ENCODE results near the gene PAX8. TPM values are rescaled to one million over a fixed set of nuclear protein-coding genes. Genes with fewer than 3 reads are reported as not detected.

Gene PAX8
- total RNA-seq, 1 donor from 2014 or later, result 0.77 TPM

DNA sequence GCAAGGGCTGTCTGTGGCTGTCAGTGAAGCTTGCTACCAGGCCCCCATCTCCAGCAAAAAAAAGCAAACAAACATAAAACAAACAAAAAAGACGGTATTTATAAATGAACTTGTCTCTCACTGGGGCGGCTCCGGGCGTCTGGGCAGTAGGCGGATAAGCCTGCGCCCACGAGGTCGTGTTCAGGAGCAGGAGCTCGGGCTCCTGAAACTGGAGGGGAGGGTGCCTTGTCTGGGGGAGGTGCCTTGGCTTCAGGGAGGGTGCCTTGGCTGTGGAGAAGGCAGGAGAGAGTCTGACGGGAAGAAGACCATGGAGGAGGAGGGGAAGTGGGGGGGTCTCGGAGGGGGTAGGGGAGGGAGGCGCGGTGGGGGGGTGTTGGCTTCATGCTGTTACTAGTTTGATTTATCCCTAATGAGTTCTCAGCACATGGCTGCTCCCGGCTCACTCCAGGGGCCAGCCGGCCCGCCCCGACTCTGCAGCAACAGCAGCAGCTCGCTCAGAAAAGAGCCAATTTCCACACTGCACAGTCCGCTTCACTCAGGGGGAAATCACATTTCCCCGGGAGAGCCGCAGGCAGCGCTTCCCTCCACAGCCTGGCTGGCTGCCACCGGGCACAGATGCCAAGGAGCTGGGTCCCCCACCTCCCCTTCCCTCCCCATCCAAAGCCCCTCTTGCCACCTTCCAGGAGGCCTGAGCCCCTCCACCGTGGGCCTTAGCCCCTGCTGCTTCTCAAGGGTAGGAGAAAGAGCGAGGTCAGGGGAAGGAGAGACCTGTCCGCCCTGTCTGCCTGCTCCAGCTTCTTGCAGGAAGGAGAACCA, 66.3 kb downstream of the PAX8 start:
- intact Hi-C loops (cut with micrococcal nuclease), result no loop called here
- no peaks in the 10 kb centered on the region for H3K36me3 Mint-ChIP-seq (ENCODE audit: low read depth)
- peaks cover 13% of the 10 kb centered on the region for H3K4me1 Mint-ChIP-seq
- H3K4me3 Mint-ChIP-seq, result no peak overlapping the region
- no peaks in the 10 kb centered on the region for H3K9me3 Mint-ChIP-seq
- no peaks in the 10 kb centered on the region for H3K27me3 Mint-ChIP-seq
- no peak for DNase-seq
- peak overlapping the region; percentile 38 for H3K27ac Mint-ChIP-seq

DNA sequence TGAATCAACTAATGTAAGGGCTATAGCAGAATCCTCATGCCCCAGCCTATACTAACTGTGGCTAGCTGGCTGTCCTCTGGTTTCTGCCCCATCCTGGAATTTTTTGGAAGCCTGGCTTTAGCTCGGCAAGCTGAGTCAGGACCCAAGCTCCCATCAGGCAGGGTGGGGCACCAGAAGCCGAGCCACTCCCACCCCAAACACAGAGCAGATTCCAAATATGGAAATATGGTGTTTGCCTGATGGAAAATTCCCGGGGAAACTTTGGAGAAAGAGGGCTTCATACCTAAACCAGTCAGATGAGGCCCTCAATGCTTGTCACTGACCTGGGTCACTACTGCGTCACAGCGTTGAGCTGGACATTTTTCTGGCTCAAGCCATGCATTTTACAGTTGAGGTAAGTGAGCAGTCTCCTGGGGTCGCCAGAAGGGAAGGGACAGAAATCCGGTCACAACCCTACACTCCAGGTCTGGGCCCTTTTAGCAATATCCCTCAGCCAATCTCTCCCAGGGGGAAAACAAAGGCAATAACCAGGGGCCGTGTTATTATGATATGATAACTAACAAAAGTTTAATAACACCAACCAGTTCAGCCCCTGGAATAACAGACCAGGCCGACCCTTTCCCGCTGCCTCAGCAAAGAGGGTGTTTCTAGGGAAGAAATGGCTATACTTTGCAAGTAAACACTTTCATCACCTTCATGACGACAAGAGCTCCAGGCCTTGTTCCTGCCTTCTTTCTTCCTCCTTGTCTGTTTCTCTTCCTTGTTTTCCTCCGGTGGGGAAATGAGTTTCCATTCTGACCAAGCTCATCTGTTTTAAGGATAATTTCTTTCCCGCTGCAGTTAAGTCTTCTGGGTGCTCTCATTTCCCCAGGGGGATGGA, 67.3 kb downstream of the PAX8 start:
- Mint-ChIP-seq H3K4me3 (no peak overlapping the region), H3K36me3 (ENCODE audit: low read depth) (no peaks in the 10 kb centered on the region), H3K27me3 (no peaks in the 10 kb centered on the region), H3K4me1 (peaks cover 8% of the 10 kb centered on the region), H3K9me3 (no peaks in the 10 kb centered on the region), H3K27ac (no peak overlapping the region)
- no peak for DNase-seq
- intact Hi-C loops (cut with micrococcal nuclease), result no loop called here

DNA sequence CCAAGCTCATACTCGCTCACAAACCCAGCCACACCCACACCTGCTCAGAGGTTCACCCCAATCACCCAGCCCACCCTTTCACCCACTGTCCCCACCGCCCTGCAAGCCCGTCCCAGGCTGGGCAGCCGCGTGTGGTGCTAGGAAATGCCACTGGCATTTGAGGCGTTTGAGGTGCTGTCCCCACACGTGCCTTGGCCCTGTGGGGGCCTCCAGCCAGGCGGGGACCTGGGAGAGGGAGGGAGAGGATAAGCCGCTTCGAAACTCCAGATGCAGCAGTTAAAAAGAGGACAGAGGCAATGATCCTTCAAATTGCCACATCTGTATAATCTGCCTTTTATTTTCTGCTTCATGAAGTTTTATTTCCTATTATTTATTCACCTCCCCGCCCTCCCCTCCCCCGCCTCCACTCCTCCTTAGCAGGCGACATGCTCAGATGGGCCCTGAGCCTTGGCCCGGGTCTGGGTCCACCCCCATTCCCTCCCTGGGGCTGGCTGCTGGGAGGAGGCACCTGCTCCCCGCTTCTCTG, 69.0 kb downstream of the PAX8 start:
- H3K27me3 Mint-ChIP-seq, result no peaks in the 10 kb centered on the region
- DNase-seq, result no peak
- intact Hi-C loops (cut with micrococcal nuclease), result no loop called here
- H3K4me3 Mint-ChIP-seq, result no peak overlapping the region
- H3K36me3 Mint-ChIP-seq (ENCODE audit: low read depth), result no peaks in the 10 kb centered on the region
- no peaks in the 10 kb centered on the region for H3K9me3 Mint-ChIP-seq
- peaks cover 7% of the 10 kb centered on the region for H3K4me1 Mint-ChIP-seq
- no peak overlapping the region for H3K27ac Mint-ChIP-seq

DNA sequence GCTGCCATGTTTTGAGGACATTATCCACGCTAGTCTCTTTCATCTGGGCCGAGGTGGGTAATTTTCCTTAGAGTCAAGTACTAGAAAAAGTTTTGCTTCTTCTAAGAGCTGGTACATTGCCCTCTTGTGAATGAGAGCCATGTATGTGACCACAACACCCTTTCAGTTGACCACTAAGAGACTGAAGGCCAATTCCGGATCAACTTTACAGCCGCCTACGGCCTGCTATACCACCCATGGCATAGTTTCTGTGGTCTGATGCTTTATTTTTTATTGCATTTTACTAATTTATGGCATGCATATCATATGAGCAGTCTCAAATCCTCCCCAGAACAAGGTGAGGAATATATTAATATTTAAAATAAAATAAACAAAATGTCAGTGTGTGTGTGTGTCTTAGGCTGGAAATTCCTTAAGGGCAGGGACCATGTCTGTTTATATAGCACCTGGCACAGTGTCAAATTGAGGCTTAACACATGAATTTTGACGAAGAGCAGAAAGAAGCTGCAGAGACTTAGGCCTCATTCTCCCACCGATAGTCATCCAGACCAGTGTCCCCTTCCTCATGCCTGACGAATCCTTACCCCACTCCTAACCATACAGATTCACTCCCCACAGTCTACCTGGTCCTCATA, 69.6 kb downstream of the PAX8 start:
- Mint-ChIP-seq H3K4me3 (no peak overlapping the region), H3K36me3 (ENCODE audit: low read depth) (no peaks in the 10 kb centered on the region), H3K4me1 (peaks cover 8% of the 10 kb centered on the region), H3K27me3 (no peaks in the 10 kb centered on the region), H3K9me3 (no peaks in the 10 kb centered on the region), H3K27ac (no peak overlapping the region)
- DNase-seq, result no peak
- intact Hi-C loops (cut with micrococcal nuclease), result no loop called here

DNA sequence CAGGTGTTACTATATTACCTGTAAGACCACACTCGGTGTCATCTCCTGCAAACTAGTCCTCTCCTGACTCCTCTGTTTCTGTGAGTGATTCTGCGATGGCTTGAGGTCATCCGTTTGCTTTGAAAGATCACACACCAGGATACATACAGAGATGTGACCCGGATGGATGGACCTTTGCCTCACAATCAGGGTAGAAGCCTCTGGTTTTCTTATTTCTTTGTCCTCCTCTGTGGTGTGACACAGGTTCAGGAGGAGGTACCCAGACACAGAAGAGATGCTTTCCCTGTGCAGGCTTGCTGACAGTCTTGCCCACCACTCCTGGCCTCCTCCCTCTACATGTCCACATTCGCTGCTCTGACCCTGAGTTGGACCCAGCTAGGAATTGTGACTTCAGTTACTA, 70.3 kb downstream of the PAX8 start:
- Mint-ChIP-seq H3K27ac (no peak overlapping the region), H3K36me3 (ENCODE audit: low read depth) (peaks cover 3% of the 10 kb centered on the region), H3K27me3 (no peaks in the 10 kb centered on the region), H3K9me3 (no peaks in the 10 kb centered on the region), H3K4me1 (peaks cover 10% of the 10 kb centered on the region), H3K4me3 (no peak overlapping the region)
- intact Hi-C loops (cut with micrococcal nuclease), result no loop called here
- no peak for DNase-seq

DNA sequence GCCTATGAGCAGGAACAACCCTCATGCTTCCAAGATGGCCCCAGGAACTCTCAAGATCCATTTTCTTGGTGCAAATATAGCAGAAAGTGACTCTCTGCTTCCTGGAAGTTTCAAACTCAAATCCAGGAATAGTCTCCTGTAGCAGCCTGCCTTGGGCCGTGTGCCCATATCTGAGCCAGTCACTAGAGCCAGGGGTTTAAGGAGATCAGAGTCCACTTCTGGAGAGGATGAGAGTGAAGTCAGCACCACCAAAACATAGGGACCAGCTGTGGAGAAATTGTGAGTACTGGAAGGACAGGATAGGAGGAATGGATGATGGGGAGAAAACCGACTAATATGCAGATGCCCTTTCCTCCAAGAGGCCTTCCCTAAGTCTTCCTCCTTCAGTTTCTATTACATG, 71.7 kb downstream of the PAX8 start:
- peaks cover 15% of the 10 kb centered on the region for H3K4me1 Mint-ChIP-seq
- no peaks in the 10 kb centered on the region for H3K27me3 Mint-ChIP-seq
- H3K27ac Mint-ChIP-seq, result no peak overlapping the region
- intact Hi-C loops (cut with micrococcal nuclease), result no loop called here
- H3K9me3 Mint-ChIP-seq, result no peaks in the 10 kb centered on the region
- DNase-seq, result no peak
- no peak overlapping the region for H3K4me3 Mint-ChIP-seq
- peaks cover 12% of the 10 kb centered on the region for H3K36me3 Mint-ChIP-seq (ENCODE audit: low read depth)

DNA sequence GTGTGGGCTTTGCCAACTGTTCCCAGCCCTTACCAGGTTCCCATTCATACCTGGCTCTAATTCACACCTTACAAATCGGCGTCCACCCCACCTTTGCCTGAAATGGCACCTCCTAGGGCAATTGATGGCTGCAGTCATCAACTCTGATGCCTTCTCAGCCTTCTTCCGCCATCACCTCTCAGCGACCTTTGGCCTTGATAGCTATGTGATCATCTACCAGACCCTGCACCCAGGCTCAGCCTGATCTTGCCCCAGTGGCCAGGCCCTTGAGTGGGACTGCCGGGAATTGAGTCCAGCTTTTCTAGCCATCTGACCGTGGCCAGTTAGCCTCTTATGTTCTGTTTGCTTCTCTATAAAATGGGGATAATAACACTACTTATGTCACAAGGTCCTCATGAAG, 72.5 kb downstream of the PAX8 start:
- Mint-ChIP-seq H3K27ac (peak overlapping the region; percentile 11), H3K9me3 (no peaks in the 10 kb centered on the region), H3K4me1 (peaks cover 15% of the 10 kb centered on the region), H3K36me3 (ENCODE audit: low read depth) (peaks cover 17% of the 10 kb centered on the region), H3K27me3 (no peaks in the 10 kb centered on the region), H3K4me3 (no peak overlapping the region)
- no peak for DNase-seq
- intact Hi-C loops (cut with micrococcal nuclease), result no loop called here

DNA sequence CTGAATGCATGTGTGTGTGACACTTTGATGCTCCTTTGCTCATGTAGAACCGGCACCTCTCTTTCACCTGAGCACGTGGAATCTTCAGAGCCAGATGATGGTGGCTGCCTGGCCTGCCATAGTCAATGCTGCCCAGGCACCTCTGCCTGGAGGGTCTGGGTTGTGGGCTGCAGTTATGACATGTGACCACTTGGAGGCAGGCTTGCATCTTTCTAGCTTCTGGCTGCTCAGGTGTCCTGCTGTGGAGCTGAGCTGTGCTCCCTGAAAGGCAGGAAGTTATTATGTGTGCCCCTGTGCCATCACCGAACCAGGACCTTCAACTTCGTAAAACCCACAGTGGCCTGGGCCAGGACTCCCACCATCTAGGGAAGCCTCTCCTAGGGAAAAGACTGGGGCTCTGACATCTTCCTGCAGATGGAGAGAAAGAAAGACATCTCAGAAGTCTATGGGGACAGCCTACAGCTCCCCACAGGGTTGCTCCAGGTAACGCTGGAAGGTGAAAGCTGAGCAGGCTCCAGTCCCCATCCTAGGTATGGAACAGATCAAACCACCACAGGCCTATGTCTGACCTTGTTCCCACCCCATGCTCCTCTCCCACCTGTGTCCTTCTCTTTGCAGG, 74.7 kb downstream of the PAX8 start:
- Mint-ChIP-seq H3K9me3 (no peaks in the 10 kb centered on the region), H3K27ac (peak overlapping the region; percentile 76), H3K4me3 (no peak overlapping the region), H3K36me3 (ENCODE audit: low read depth) (peaks cover 38% of the 10 kb centered on the region), H3K4me1 (peaks cover 17% of the 10 kb centered on the region), H3K27me3 (no peaks in the 10 kb centered on the region)
- intact Hi-C loops (cut with micrococcal nuclease), result loop anchor here (2.0 kb wide), 1 partner anchor 167 kb away; no protein-coding TSS in a partner anchor
- peak; percentile 92 for DNase-seq

DNA sequence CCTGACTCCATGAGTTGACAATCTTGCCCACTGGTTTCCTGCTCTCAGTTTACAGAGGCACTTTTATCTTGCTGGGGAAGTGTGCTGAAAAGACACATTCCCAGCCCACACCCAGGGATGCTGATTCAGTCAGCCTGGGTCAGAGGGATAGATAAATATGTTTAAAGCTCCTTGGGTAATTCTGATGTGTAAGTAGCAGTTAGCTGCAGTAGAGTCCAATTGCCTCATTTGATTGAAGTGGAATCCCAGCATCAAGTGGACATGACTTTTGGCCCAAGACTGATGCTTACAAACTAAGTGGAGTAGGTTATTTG, 75.5 kb downstream of the PAX8 start:
- Mint-ChIP-seq H3K27ac (peak overlapping the region; percentile 44), H3K9me3 (no peaks in the 10 kb centered on the region), H3K4me1 (peaks cover 15% of the 10 kb centered on the region), H3K4me3 (no peak overlapping the region), H3K27me3 (no peaks in the 10 kb centered on the region), H3K36me3 (ENCODE audit: low read depth) (peaks cover 38% of the 10 kb centered on the region)
- intact Hi-C loops (cut with micrococcal nuclease), result no loop called here
- DNase-seq, result no peak

DNA sequence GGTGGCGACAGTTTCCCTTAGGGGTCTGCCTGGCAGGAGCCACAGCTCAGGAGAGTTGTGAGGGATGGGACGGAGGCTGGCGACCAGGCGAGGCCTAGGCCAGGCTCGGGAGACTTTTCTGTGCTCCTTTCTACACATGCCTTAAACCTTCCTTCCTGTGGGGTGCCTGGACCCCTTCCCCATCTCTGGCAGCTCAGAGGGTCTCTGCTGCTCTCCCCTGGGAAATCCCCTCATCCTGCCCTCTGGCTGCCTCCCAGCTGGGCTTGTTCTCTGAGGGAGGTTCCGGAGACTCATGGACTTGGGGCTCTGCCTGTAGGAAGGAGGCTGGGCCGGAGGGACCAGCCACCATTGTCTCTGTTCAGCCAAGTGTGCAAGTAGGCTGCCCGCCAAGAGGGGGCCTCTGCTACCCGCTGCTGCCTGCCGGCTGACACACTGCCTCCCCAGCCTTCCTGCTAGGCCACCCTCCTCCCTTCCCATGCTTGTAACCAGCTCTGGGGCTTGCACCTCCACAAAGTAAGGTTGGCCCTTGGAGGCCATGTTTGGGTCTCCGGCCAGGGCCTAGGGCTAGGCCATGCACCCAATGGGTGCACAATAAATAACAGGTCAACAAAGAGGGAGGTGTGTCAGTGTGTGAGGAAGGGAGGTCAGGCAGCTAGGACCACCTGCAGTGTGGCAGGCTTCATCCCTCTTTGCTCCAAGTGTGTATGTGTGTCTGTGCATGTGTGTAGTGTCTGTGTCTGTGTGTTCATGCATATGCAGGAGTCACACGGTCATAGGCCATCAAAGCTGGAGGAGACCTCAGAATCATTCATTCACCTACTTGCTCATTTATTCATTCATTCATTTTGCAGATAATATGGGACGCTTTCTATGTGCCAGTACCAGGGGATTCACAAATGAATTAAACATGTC, 76.2 kb downstream of the PAX8 start:
- H3K36me3 Mint-ChIP-seq (ENCODE audit: low read depth), result peaks cover 43% of the 10 kb centered on the region
- H3K4me1 Mint-ChIP-seq, result peaks cover 15% of the 10 kb centered on the region
- H3K27ac Mint-ChIP-seq, result peak overlapping the region; percentile 48
- no peak for DNase-seq
- no peak overlapping the region for H3K4me3 Mint-ChIP-seq
- no peaks in the 10 kb centered on the region for H3K27me3 Mint-ChIP-seq
- intact Hi-C loops (cut with micrococcal nuclease), result no loop called here
- H3K9me3 Mint-ChIP-seq, result no peaks in the 10 kb centered on the region

DNA sequence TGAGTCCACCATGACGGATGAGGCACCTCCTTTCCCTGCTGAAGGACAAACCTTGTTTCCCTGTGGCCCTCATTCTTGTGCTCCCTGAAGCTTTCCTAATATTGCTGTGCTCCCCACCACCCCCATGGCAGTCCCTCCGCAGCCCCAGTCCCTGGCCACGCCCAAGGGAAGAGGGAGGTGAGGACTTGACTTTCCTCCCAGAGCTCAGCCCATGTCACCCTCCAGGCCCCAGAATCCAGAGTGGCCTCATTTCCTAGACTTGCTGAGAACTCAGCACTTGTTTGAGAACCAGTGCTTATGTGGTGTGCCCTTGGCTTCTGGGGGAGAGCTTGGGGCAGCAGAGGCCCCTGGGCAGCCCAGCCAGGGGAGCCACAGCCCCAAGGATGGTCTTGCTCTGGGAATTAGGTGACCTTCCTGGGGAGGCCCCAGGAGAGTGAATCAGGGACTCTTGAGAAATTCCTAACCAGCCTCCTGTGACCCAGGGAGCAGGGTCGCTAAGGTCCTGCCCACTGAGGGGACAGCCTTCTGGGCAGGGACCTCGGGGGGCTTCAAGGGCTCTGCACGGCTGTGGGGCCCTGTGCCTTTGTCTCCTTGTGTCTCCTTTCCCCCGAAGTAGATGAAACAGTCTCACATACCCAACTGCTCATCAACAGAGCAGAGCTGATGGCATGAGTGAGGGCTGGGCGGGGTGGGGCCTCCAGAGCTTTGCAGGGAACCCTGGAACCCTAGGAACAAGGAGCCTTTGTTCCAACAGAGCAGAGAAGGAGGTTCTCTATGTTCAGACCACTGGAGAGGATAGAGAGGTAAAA, 77.0 kb downstream of the PAX8 start:
- peaks cover 23% of the 10 kb centered on the region for H3K4me1 Mint-ChIP-seq
- no peaks in the 10 kb centered on the region for H3K27me3 Mint-ChIP-seq
- no peak overlapping the region for H3K27ac Mint-ChIP-seq
- intact Hi-C loops (cut with micrococcal nuclease), result no loop called here
- H3K9me3 Mint-ChIP-seq, result no peaks in the 10 kb centered on the region
- H3K36me3 Mint-ChIP-seq (ENCODE audit: low read depth), result peaks cover 51% of the 10 kb centered on the region
- no peak for DNase-seq
- H3K4me3 Mint-ChIP-seq, result no peak overlapping the region

DNA sequence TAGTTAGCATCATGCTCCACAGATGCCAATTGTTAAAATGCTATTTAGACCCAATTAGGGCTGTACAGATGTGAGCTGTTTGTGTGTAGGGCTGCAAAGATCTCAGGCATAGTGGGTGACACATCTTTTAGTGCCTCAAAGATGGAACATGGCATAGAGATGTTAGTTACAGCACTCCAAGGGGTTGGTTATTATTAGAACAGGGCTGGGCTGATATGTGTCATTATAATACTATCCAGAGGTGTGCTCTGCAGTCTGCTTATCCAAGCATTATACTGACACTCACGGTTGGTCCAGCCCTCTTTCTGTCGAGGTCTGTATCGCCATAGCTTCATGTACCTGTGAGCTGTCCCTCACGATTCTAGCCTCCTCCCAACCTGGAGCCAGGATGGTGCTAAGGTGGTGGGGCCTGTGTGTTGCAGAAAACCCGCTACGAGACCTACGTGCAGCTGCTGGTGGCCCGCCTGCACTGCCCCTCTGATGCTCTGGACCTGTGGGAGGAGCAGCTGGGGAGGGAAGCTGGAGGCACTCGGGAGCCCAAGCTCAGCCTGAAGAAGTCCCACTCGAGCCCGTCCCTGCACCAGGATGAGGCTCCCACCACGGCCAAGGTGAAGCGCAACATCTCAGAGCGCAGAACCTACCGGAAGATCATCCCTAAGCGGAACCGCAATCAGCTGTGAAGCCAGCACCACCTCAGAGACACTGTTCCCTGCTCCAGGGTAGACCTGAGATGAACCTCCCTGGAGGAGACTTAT, 77.8 kb downstream of the PAX8 start:
- H3K9me3 Mint-ChIP-seq, result no peaks in the 10 kb centered on the region
- H3K36me3 Mint-ChIP-seq (ENCODE audit: low read depth), result peaks cover 58% of the 10 kb centered on the region
- H3K27ac Mint-ChIP-seq, result peak overlapping the region; percentile 19
- no peaks in the 10 kb centered on the region for H3K27me3 Mint-ChIP-seq
- intact Hi-C loops (cut with micrococcal nuclease), result no loop called here
- DNase-seq, result no peak
- peaks cover 31% of the 10 kb centered on the region for H3K4me1 Mint-ChIP-seq
- no peak overlapping the region for H3K4me3 Mint-ChIP-seq

All from activated CD4-positive, alpha-beta T cell treated with anti-CD3 and anti-CD28 coated beads, Interleukin-2, amount 10 ng/mL, durations not matched to agents 24 days and 14 days (primary cell).